Left ventricle myocardium inferior (tissue), 1 donor: ENCODE measurements around the gene SMTN. TPM values are rescaled to one million over a fixed set of nuclear protein-coding genes. Genes with fewer than 3 reads are reported as not detected.

Experiments used
- DNase-seq: peaks from one replicate; pipeline ENCODE4 v3.0.0-alpha.2; 2020
- H3K27ac ChIP-seq: fragments of 200-600 bp; replicated peaks from 2 replicates; pipeline ENCODE4 v1.8.0; 2021
- H3K27me3 ChIP-seq: fragments of 200-600 bp; 2 replicates; pipeline ENCODE4 v1.8.0; 2021; ENCODE audit warnings: low read depth
- H3K36me3 ChIP-seq: fragments of 200-600 bp; 2 replicates; pipeline ENCODE4 v1.8.0; 2021
- H3K4me1 ChIP-seq: fragments of 200-600 bp; 2 replicates; pipeline ENCODE4 v1.8.0; 2021
- H3K4me3 ChIP-seq: fragments of 200-600 bp; 2 replicates; pipeline ENCODE4 v1.8.0; 2021; ENCODE audit warnings: mild to moderate bottlenecking, moderate library complexity
- H3K9me3 ChIP-seq: fragments of 200-600 bp; replicated peaks from 2 replicates; pipeline ENCODE4 v1.8.0; 2021
- intact Hi-C: fragments of 100-400 bp; cut with micrococcal nuclease; formaldehyde crosslinking; loops from one replicate; pipeline ENCODE4 v1.11.0; 2022
- total RNA-seq: library from RNA; stranded (reverse); fragmentation: NEBNext Ultra II Directional; extraction: Animal tissue kit (Norgen Biotek cat#: 25700); gene quantifications from one replicate; pipeline ENCODE4 v1.2.1, GENCODE V29; 2021
- TF ChIP-seq, protein P1 (sequence below): fragments of 200-600 bp; IDR thresholded peaks from 2 replicates; pipeline ENCODE4 v1.8.0; 2021; ENCODE audit warnings: antibody characterized with exemption, mild to moderate bottlenecking, borderline replicate concordance
- donor health status: DM: no; HTN: yes; CAD: no; lungs with severe emphysema.

The SMTN gene
- total RNA-seq, 1 donor from 2014 or later: 245 TPM

DNA sequence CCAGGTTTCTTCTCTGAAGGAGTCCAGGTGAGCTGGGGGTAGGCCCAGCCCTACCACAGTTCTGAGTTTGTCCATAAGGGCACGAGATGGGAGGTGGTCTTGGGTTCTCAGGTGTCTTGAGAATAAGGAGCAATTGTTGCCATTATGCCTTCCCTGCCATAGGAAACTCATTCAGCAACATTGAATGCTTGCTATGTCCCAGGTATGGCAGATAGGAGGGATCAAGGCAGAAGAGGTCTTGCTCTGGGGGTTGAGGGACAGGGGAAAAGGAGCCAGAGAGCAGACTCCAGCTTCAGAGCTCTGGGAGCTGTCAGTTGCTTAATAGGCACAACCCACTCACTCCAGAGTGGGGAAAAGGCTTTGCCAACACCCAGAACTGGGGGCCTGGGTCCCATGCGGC lies 22.0 kb downstream of the SMTN start:
- Histone ChIP-seq H3K27ac (peak overlapping the region; percentile 69), H3K27me3 (no peaks in the 10 kb centered on the region), H3K9me3 (no peaks in the 10 kb centered on the region), H3K4me3 (no peak overlapping the region), H3K36me3 (peaks cover 74% of the 10 kb centered on the region), H3K4me1 (peaks cover 85% of the 10 kb centered on the region)
- DNase-seq: no peak
- TF ChIP-seq, protein P1, sequence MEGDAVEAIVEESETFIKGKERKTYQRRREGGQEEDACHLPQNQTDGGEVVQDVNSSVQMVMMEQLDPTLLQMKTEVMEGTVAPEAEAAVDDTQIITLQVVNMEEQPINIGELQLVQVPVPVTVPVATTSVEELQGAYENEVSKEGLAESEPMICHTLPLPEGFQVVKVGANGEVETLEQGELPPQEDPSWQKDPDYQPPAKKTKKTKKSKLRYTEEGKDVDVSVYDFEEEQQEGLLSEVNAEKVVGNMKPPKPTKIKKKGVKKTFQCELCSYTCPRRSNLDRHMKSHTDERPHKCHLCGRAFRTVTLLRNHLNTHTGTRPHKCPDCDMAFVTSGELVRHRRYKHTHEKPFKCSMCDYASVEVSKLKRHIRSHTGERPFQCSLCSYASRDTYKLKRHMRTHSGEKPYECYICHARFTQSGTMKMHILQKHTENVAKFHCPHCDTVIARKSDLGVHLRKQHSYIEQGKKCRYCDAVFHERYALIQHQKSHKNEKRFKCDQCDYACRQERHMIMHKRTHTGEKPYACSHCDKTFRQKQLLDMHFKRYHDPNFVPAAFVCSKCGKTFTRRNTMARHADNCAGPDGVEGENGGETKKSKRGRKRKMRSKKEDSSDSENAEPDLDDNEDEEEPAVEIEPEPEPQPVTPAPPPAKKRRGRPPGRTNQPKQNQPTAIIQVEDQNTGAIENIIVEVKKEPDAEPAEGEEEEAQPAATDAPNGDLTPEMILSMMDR: no peak
- intact Hi-C loops: no loop called here

DNA sequence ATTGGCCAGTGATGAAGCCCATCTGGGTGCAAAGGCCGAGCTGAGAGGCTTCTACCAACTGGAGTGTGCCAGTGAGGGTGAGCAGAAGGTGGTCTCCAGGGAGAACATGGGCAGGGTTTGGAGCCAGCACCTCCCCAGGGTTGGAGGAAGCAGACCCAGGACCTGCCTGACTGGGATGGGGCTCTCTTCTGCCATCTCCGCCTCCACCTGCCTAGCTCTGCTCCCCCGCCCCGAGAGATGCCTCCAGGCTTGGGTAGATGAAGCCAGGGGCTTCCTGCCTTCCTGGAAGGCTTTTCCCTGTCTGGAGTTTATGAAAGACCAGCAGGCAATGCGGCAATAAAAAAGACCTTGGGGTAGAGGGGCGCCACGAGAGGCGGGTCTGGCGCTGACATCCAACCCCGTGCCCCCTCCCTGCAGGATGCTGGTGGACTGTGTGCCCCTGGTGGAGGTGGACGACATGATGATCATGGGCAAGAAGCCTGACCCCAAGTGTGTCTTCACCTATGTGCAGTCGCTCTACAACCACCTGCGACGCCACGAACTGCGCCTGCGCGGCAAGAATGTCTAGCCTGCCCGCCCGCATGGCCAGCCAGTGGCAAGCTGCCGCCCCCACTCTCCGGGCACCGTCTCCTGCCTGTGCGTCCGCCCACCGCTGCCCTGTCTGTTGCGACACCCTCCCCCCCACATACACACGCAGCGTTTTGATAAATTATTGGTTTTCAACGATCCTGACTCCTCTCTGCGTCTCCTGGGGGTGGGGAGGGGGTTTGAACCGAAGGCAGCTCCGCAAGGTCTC lies 23.0 kb downstream of the SMTN start:
- DNase-seq: no peak
- peak overlapping the region; percentile 95 for H3K27ac ChIP-seq
- H3K4me1 ChIP-seq: peaks cover 79% of the 10 kb centered on the region
- no peaks in the 10 kb centered on the region for H3K9me3 ChIP-seq
- H3K27me3 ChIP-seq: no peaks in the 10 kb centered on the region
- no peak overlapping the region for H3K4me3 ChIP-seq
- intact Hi-C loops: no loop called here
- TF ChIP-seq, protein P1: no peak
- H3K36me3 ChIP-seq: peaks cover 64% of the 10 kb centered on the region

DNA sequence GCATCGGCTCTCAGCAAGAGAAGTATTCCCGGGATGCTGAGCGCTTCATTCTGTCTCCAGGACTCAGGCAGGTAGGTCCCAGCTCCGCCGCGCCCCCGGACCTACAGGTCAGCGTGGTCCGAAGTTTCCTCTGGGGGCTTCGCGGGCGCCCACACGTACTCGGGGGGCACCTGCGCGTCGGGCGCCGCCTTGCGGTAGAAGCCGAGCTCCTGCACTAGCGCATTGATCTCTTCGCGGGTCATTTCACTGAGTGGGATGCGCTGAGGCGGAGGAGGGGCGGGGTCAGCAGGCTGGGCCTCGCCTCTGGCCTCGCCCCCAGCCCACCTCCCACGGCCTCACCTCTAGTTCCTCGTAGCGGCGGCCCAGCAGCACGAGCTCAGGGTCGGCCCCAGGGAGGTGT lies 23.8 kb downstream of the SMTN start:
- intact Hi-C loops: no loop called here
- peaks cover 71% of the 10 kb centered on the region for H3K4me1 ChIP-seq
- no peaks in the 10 kb centered on the region for H3K27me3 ChIP-seq
- TF ChIP-seq, protein P1: peak; percentile 49
- no peak for DNase-seq
- peaks cover 56% of the 10 kb centered on the region for H3K36me3 ChIP-seq
- no peaks in the 10 kb centered on the region for H3K9me3 ChIP-seq
- no peak overlapping the region for H3K4me3 ChIP-seq
- H3K27ac ChIP-seq: peak overlapping the region; percentile 95

DNA sequence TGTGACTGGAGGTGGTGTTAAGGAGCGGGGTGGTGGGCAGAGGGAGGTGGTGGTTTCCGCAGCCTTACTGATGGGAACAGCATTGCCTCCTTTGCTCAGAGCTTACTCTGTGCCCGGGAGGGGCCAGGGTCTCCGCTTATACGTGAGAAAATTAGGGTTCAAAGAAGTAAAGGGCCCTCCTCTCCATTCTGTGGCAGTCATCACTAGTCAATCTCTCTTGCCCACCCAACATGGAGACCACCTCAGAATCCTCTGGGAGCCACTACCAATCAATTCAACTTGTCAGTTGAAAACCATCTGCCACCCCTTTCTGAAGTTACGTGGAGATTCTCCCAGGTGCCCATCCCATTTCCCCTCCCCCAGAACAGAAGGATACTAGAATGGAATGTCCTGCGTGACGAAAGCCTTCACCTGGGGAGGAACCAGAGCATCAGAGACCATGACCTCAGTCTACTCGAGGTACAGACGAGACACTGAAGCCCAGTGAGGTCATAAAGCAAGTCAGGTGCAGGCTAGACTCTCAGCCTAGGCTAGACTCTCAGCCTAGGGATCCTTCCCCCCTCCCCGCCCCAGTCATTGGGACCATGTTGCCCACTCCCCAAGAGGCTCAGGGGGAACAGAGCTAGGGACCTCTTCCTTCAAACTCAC lies 24.3 kb downstream of the SMTN start:
- peak overlapping the region; percentile 95 for H3K27ac ChIP-seq
- H3K9me3 ChIP-seq: no peaks in the 10 kb centered on the region
- H3K4me1 ChIP-seq: peaks cover 66% of the 10 kb centered on the region
- H3K4me3 ChIP-seq: peak overlapping the region; percentile 85
- TF ChIP-seq, protein P1: no peak
- H3K27me3 ChIP-seq: no peaks in the 10 kb centered on the region
- intact Hi-C loops: no loop called here
- H3K36me3 ChIP-seq: peaks cover 51% of the 10 kb centered on the region
- no peak for DNase-seq

DNA sequence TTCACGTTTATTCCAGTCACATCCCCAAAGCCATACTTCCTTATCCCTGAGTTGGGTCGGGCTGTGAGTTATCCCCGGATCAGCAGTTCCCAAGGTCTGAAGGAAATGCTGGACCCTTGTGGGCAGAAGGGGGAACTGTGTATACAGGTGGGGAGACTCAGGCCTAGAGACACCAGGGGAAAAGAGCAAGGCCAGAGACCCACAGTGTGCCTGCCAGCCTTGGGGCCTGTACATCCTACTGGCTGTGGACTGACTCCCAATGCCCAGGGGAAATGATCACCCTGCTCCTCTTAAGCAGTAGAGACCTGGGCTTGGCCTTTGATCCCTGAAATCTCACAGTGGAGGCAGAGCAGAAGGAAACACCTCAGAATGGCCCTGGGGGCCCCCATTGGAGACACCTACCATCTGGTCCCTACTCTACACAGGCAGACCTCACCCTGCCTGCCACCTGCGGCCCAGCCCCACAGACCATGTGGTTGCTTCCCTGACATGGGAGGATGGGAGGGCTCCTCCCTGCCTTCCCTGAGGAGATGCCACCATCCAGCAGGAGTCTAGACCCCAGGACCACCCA lies 25.0 kb downstream of the SMTN start:
- intact Hi-C loops: no loop called here
- Histone ChIP-seq H3K4me3 (peak overlapping the region; percentile 85), H3K36me3 (peaks cover 44% of the 10 kb centered on the region), H3K4me1 (peaks cover 61% of the 10 kb centered on the region), H3K27me3 (no peaks in the 10 kb centered on the region), H3K27ac (peak overlapping the region; percentile 95), H3K9me3 (no peaks in the 10 kb centered on the region)
- TF ChIP-seq, protein P1: peak; percentile 8
- no peak for DNase-seq
